ENCODE results near the gene TMEM163. TPM values are rescaled to one million over a fixed set of nuclear protein-coding genes. Genes with fewer than 3 reads are reported as not detected.

The TMEM163 gene
- total RNA-seq, 1 donor from 2014 or later = 0.95 TPM

GRCh38 chr2:134764164-134764563 lies 45.4 kb upstream of the TMEM163 start:
- Histone ChIP-seq H3K27me3 (no peaks in the 10 kb centered on the region), H3K79me2 (ENCODE audit: low read depth) (no peaks in the 10 kb centered on the region), H2AFZ (replicated peaks) (no peak overlapping the region), H3F3A (ENCODE audit: low read depth) (no peaks in the 10 kb centered on the region), H3K9ac (no peak overlapping the region), H3K4me2 (no peak overlapping the region), H3K27ac (no peak overlapping the region), H3K9me3 (ENCODE audit: low read depth) (no peaks in the 10 kb centered on the region), H3K4me3 (no peak overlapping the region), H3K4me1 (no peaks in the 10 kb centered on the region), H3K36me3 (no peaks in the 10 kb centered on the region), H4K20me1 (ENCODE audit: low read depth) (no peaks in the 10 kb centered on the region)
- Mint-ChIP-seq H3K36me3 (no peaks in the 10 kb centered on the region), H3K4me1 (no peaks in the 10 kb centered on the region), H3K4me3 (no peak overlapping the region), H3K27me3 (ENCODE audit: insufficient read depth, low read depth) (peaks cover 3% of the 10 kb centered on the region), H3K27ac (no peak overlapping the region), H3K9me3 (peaks cover 3% of the 10 kb centered on the region)
- no peak for DNase-seq (ENCODE audit: low spot score)
- TF ChIP-seq, protein P1, sequence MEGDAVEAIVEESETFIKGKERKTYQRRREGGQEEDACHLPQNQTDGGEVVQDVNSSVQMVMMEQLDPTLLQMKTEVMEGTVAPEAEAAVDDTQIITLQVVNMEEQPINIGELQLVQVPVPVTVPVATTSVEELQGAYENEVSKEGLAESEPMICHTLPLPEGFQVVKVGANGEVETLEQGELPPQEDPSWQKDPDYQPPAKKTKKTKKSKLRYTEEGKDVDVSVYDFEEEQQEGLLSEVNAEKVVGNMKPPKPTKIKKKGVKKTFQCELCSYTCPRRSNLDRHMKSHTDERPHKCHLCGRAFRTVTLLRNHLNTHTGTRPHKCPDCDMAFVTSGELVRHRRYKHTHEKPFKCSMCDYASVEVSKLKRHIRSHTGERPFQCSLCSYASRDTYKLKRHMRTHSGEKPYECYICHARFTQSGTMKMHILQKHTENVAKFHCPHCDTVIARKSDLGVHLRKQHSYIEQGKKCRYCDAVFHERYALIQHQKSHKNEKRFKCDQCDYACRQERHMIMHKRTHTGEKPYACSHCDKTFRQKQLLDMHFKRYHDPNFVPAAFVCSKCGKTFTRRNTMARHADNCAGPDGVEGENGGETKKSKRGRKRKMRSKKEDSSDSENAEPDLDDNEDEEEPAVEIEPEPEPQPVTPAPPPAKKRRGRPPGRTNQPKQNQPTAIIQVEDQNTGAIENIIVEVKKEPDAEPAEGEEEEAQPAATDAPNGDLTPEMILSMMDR (IDR thresholded peaks at IDR 0.05) = no peak
- TF ChIP-seq EZH2phosphoT487 (IDR thresholded peaks at IDR 0.05) = no peak
- no peak for TF ChIP-seq EZH2 (IDR thresholded peaks at IDR 0.05)

DNA sequence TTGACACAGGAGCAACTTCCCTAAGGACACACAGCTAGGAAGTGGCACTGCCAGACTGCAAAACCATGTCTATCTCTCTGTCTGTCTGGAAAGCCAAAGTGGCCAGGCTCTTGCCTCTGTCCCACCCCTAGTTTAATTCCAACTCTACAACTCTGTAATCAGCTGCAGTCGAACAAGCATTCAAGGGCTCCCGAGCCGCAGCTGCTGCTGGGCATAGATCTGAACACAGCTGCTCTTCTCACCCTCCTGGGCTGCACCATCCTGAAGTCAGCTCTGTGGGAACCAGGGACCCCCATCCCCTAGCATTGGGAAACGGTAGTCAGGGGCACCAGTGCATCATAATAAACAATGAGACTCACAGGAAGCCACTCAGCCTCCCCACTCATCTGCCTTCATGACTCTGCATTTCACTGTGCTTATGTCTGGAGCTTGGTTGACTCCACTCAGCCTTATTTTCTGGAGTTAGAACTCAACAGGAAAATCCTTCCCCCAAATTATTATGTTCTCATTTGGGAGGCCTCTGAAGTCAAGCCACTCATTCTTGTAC lies 44.4 kb upstream of the TMEM163 start:
- Histone ChIP-seq H3K4me2 (no peak overlapping the region), H3K4me3 (no peak overlapping the region), H3K27me3 (no peaks in the 10 kb centered on the region), H3K36me3 (no peaks in the 10 kb centered on the region), H3K9ac (no peak overlapping the region), H3K4me1 (no peaks in the 10 kb centered on the region), H2AFZ (replicated peaks) (no peak overlapping the region), H3F3A (ENCODE audit: low read depth) (no peaks in the 10 kb centered on the region), H3K27ac (no peak overlapping the region), H4K20me1 (ENCODE audit: low read depth) (no peaks in the 10 kb centered on the region), H3K9me3 (ENCODE audit: low read depth) (no peaks in the 10 kb centered on the region), H3K79me2 (ENCODE audit: low read depth) (no peaks in the 10 kb centered on the region)
- no peaks in the 10 kb centered on the region for H3K36me3 Mint-ChIP-seq
- peaks cover 3% of the 10 kb centered on the region for H3K27me3 Mint-ChIP-seq (ENCODE audit: insufficient read depth, low read depth)
- TF ChIP-seq EZH2 (IDR thresholded peaks at IDR 0.05) (no peak), EZH2phosphoT487 (IDR thresholded peaks at IDR 0.05) (no peak)
- TF ChIP-seq, protein P1 (IDR thresholded peaks at IDR 0.05) = no peak
- no peak for DNase-seq (ENCODE audit: low spot score)
- no peaks in the 10 kb centered on the region for H3K4me1 Mint-ChIP-seq
- H3K4me3 Mint-ChIP-seq = no peak overlapping the region
- H3K9me3 Mint-ChIP-seq = peaks cover 3% of the 10 kb centered on the region
- no peak overlapping the region for H3K27ac Mint-ChIP-seq

- no peaks in the 10 kb centered on the region for H4K20me1 ChIP-seq (ENCODE audit: low read depth)
- no peak overlapping the region for H3K27ac ChIP-seq
- no peaks in the 10 kb centered on the region for H3K36me3 ChIP-seq
- Mint-ChIP-seq H3K9me3 (peaks cover 3% of the 10 kb centered on the region), H3K27me3 (ENCODE audit: insufficient read depth, low read depth) (peaks cover 3% of the 10 kb centered on the region), H3K36me3 (no peaks in the 10 kb centered on the region), H3K27ac (no peak overlapping the region), H3K4me1 (no peaks in the 10 kb centered on the region), H3K4me3 (no peak overlapping the region)
- H2AFZ ChIP-seq (replicated peaks) = no peak overlapping the region
- H3K4me1 ChIP-seq = no peaks in the 10 kb centered on the region
- H3K9ac ChIP-seq = no peak overlapping the region
- DNase-seq (ENCODE audit: low spot score) = no peak
- H3F3A ChIP-seq (ENCODE audit: low read depth) = no peaks in the 10 kb centered on the region
- H3K4me3 ChIP-seq = no peak overlapping the region
- no peak overlapping the region for H3K4me2 ChIP-seq
- TF ChIP-seq, protein P1 (IDR thresholded peaks at IDR 0.05) = no peak
- TF ChIP-seq EZH2phosphoT487 (IDR thresholded peaks at IDR 0.05) (no peak), EZH2 (IDR thresholded peaks at IDR 0.05) (no peak)
- H3K79me2 ChIP-seq (ENCODE audit: low read depth) = no peaks in the 10 kb centered on the region
- H3K9me3 ChIP-seq (ENCODE audit: low read depth) = no peaks in the 10 kb centered on the region
- no peaks in the 10 kb centered on the region for H3K27me3 ChIP-seq
These were observed 43.7 kb upstream of the TMEM163 start for GRCh38 chr2:134762508-134762907.

All from neural progenitor cell (in vitro differentiated cells).